GM19467 (cell line): ENCODE measurements around the gene NAPA.
A peak's percentile ranks its signal among the peaks of the same experiment; 100 is the strongest.

Source experiments
- ATAC-seq: cut with Tn5 transposase; IDR thresholded peaks from one replicate; pipeline ENCODE4 v1.9.1; 2021; ENCODE audit warnings: mild to moderate bottlenecking, moderate library complexity; ENCODE audit not compliant: unreplicated experiment

The NAPA gene

GRCh38 chr19:47514869-47515588 lies at the start of gene NAPA:
Gene NAPA (minus strand): TSS chr19:47515063. CDS start chr19:47514940, 123 bp downstream.
- peak; percentile 78 for ATAC-seq

- ATAC-seq = no peak
Observed at GRCh38 chr19:47564081-47564480, 49.2 kb upstream of the NAPA start.

GRCh38 chr19:47561440-47562057 lies 46.7 kb upstream of the NAPA start:
- no peak for ATAC-seq

GRCh38 chr19:47560999-47561398 lies 46.1 kb upstream of the NAPA start:
- no peak for ATAC-seq

- ATAC-seq = no peak
Observed at GRCh38 chr19:47550129-47550528, 35.3 kb upstream of the NAPA start.

- no peak for ATAC-seq
Observed at GRCh38 chr19:47549261-47549862, 34.5 kb upstream of the NAPA start.

GRCh38 chr19:47547199-47547598 lies 32.3 kb upstream of the NAPA start:
- ATAC-seq = no peak

GRCh38 chr19:47545061-47545948 lies 30.4 kb upstream of the NAPA start:
- no peak for ATAC-seq

- no peak for ATAC-seq
Observed at GRCh38 chr19:47544476-47544875, 29.6 kb upstream of the NAPA start.

- ATAC-seq = no peak
Observed at GRCh38 chr19:47544075-47544474, 29.2 kb upstream of the NAPA start.

- no peak for ATAC-seq
Observed at GRCh38 chr19:47542030-47542475, 27.2 kb upstream of the NAPA start.

GRCh38 chr19:47541518-47541917 lies 26.7 kb upstream of the NAPA start:
- no peak for ATAC-seq

GRCh38 chr19:47540748-47541147 lies 25.9 kb upstream of the NAPA start:
- ATAC-seq = no peak

- ATAC-seq = no peak
Observed at GRCh38 chr19:47539747-47540311, 25.0 kb upstream of the NAPA start.

GRCh38 chr19:47538812-47539211 lies 23.9 kb upstream of the NAPA start:
- ATAC-seq = no peak

- no peak for ATAC-seq
Observed at GRCh38 chr19:47537493-47537892, 22.6 kb upstream of the NAPA start.

- no peak for ATAC-seq
Observed at GRCh38 chr19:47534628-47535027, 19.8 kb upstream of the NAPA start.

GRCh38 chr19:47531640-47532387 lies 17.0 kb upstream of the NAPA start:
- no peak for ATAC-seq

- no peak for ATAC-seq
Observed at GRCh38 chr19:47529018-47529742, 14.3 kb upstream of the NAPA start.
